ENCODE results near the gene NFATC3.

The NFATC3 gene

GRCh38 chr16:68064791-68065365, 20.3 kb upstream of the NFATC3 start:
- DNase-seq, result peak; percentile 81
- H3K4me1 ChIP-seq, result no peaks in the 10 kb centered on the region
- H3K9me3 ChIP-seq, result no peaks in the 10 kb centered on the region
- no peaks in the 10 kb centered on the region for H3K27me3 ChIP-seq
- H3K36me3 ChIP-seq, result peaks cover 29% of the 10 kb centered on the region
- no peak overlapping the region for H3K4me3 ChIP-seq (ENCODE audit: low read depth, low read length)
- peak; percentile 95 for TF ChIP-seq CTCF (IDR thresholded peaks at IDR 0.05; ENCODE audit: low read depth, low read length)

DNA sequence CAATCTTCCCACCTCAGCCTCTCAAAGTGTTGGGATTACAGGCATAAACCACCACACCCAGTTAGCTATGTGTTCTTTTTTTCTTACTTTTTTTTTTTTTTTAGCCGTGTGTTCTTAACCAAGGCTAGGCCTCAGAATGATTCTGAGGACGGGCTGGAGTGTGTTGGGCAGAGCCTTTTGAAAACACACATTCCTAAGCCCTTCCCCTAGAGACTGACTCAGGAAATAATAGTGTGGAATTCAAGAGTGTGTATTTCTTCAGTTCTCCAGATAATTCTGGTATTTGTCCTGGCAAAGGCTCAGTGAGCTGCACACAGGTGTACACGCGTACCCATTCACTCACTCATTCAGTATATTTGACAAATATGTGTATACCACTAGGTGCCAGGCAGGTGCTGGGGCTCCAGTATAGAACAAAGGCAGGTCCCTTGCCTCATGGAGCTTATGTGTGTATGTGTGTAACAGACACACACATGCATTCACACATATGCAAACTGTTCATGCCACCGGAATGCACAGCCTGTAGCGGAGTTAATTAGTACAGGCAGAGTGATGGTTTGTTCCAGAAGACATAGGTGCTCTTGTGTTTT, 19.4 kb upstream of the NFATC3 start:
- Histone ChIP-seq H3K4me3 (ENCODE audit: low read depth, low read length) (no peak overlapping the region), H3K4me1 (no peaks in the 10 kb centered on the region), H3K36me3 (peaks cover 27% of the 10 kb centered on the region), H3K9me3 (no peaks in the 10 kb centered on the region), H3K27me3 (no peaks in the 10 kb centered on the region)
- no peak for DNase-seq
- TF ChIP-seq CTCF (IDR thresholded peaks at IDR 0.05; ENCODE audit: low read depth, low read length), result no peak

- Histone ChIP-seq H3K9me3 (no peaks in the 10 kb centered on the region), H3K4me3 (ENCODE audit: low read depth, low read length) (no peak overlapping the region), H3K36me3 (peaks cover 28% of the 10 kb centered on the region), H3K4me1 (no peaks in the 10 kb centered on the region), H3K27me3 (no peaks in the 10 kb centered on the region)
- TF ChIP-seq CTCF (IDR thresholded peaks at IDR 0.05; ENCODE audit: low read depth, low read length), result no peak
- no peak for DNase-seq
Measured at GRCh38 chr16:68066763-68067162, 18.4 kb upstream of the NFATC3 start.

GRCh38 chr16:68068926-68069325, 16.2 kb upstream of the NFATC3 start:
- Histone ChIP-seq H3K4me1 (no peaks in the 10 kb centered on the region), H3K4me3 (ENCODE audit: low read depth, low read length) (no peak overlapping the region), H3K36me3 (peaks cover 23% of the 10 kb centered on the region), H3K27me3 (no peaks in the 10 kb centered on the region), H3K9me3 (no peaks in the 10 kb centered on the region)
- no peak for DNase-seq
- TF ChIP-seq CTCF (IDR thresholded peaks at IDR 0.05; ENCODE audit: low read depth, low read length), result no peak

- no peaks in the 10 kb centered on the region for H3K27me3 ChIP-seq
- no peaks in the 10 kb centered on the region for H3K4me1 ChIP-seq
- TF ChIP-seq CTCF (IDR thresholded peaks at IDR 0.05; ENCODE audit: low read depth, low read length), result no peak
- H3K9me3 ChIP-seq, result no peaks in the 10 kb centered on the region
- no peak overlapping the region for H3K4me3 ChIP-seq (ENCODE audit: low read depth, low read length)
- no peak for DNase-seq
- H3K36me3 ChIP-seq, result peaks cover 24% of the 10 kb centered on the region
Measured at GRCh38 chr16:68069511-68070248, 15.5 kb upstream of the NFATC3 start.

- no peak for DNase-seq
- no peaks in the 10 kb centered on the region for H3K9me3 ChIP-seq
- H3K4me3 ChIP-seq (ENCODE audit: low read depth, low read length), result no peak overlapping the region
- no peaks in the 10 kb centered on the region for H3K27me3 ChIP-seq
- H3K36me3 ChIP-seq, result peaks cover 25% of the 10 kb centered on the region
- no peaks in the 10 kb centered on the region for H3K4me1 ChIP-seq
- TF ChIP-seq CTCF (IDR thresholded peaks at IDR 0.05; ENCODE audit: low read depth, low read length), result no peak
Measured at GRCh38 chr16:68070249-68070730, 14.9 kb upstream of the NFATC3 start.
